ENCODE measurements around the gene CARMIL1. TPM values are rescaled to one million over a fixed set of nuclear protein-coding genes. Genes with fewer than 3 reads are reported as not detected.

CARMIL1 gene
- total RNA-seq, 1 donor from 2014 or later = 1.4 TPM

DNA sequence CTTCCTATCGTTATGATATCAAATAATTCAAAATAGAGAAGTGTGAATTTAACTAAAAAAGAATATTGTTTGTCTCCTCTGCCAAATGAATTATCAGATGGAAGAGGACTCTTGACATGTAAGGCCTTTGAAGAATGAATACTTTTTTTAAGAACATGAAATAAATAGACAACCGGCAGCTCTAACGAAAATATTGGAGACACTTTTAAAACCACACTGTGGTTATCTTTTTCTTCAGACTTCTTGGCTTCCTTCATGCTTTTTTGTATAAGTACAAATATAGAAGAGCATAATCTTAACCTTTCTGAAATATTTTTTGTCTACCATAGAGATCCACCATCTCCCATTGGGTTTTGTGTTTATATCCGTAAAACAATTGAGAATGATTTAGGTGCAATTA is 257.6 kb downstream of the CARMIL1 start:
- Mint-ChIP-seq H3K36me3 (ENCODE audit: low read depth) (no peaks in the 10 kb centered on the region), H3K4me1 (no peaks in the 10 kb centered on the region), H3K4me3 (no peak overlapping the region), H3K9me3 (no peaks in the 10 kb centered on the region), H3K27me3 (no peaks in the 10 kb centered on the region), H3K27ac (no peak overlapping the region)
- intact Hi-C loops (cut with micrococcal nuclease) = no loop called here
- no peak for DNase-seq

DNA sequence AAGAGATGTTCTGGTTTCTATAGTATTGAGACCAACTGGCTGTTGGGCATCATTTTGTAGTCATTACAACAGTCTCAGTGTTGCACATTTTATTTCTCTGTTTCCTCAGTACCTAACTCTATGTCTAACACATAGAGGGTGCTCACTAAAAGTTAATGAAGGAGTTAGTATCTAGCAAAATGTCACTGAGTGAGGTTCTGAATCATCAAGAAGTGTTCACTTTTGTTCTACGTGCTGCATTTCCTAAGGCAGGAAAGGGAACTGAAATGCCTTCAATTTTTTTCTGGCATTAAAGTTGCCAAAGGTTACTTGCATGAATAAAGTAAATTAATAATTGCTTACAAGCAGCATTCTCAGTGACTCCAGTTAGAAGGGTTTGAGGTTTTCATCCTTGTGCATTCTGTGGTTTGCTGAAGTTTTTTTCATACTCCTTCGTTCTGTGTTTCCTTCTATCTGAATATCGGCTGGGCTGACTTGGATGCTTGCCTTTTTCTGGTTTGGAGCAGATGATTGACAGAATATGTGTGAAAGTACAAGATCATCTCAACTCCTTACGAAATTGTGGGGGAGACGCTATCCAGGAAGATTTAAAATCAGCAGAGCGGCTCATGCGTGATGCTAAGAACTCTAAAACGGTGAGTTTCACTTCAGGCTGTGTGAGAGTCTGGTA is 258.3 kb downstream of the CARMIL1 start:
- no peak overlapping the region for H3K4me3 Mint-ChIP-seq
- intact Hi-C loops (cut with micrococcal nuclease) = no loop called here
- no peaks in the 10 kb centered on the region for H3K9me3 Mint-ChIP-seq
- no peak for DNase-seq
- no peak overlapping the region for H3K27ac Mint-ChIP-seq
- no peaks in the 10 kb centered on the region for H3K4me1 Mint-ChIP-seq
- H3K27me3 Mint-ChIP-seq = no peaks in the 10 kb centered on the region
- H3K36me3 Mint-ChIP-seq (ENCODE audit: low read depth) = no peaks in the 10 kb centered on the region

DNA sequence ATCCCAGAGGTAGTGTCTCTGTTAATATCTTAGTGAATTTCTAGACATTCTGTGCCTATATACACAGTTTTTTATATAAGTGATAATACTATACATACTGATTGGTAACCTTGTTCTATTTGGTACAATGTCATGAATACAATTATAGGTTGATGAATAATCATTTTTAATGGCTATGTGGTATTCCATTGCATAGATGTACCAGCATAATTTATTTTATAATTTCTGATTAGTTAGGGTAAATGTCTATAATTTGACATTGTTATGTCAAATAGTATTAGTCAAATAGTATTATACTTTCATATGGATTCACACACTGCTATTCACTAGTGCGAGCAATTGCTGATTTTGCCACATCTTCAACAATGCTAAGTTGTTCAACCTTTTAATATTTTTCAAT is 262.1 kb downstream of the CARMIL1 start:
- no peaks in the 10 kb centered on the region for H3K4me1 Mint-ChIP-seq
- H3K9me3 Mint-ChIP-seq = no peaks in the 10 kb centered on the region
- H3K27me3 Mint-ChIP-seq = no peaks in the 10 kb centered on the region
- H3K4me3 Mint-ChIP-seq = no peak overlapping the region
- no peak for DNase-seq
- H3K36me3 Mint-ChIP-seq (ENCODE audit: low read depth) = no peaks in the 10 kb centered on the region
- intact Hi-C loops (cut with micrococcal nuclease) = no loop called here
- H3K27ac Mint-ChIP-seq = no peak overlapping the region

DNA sequence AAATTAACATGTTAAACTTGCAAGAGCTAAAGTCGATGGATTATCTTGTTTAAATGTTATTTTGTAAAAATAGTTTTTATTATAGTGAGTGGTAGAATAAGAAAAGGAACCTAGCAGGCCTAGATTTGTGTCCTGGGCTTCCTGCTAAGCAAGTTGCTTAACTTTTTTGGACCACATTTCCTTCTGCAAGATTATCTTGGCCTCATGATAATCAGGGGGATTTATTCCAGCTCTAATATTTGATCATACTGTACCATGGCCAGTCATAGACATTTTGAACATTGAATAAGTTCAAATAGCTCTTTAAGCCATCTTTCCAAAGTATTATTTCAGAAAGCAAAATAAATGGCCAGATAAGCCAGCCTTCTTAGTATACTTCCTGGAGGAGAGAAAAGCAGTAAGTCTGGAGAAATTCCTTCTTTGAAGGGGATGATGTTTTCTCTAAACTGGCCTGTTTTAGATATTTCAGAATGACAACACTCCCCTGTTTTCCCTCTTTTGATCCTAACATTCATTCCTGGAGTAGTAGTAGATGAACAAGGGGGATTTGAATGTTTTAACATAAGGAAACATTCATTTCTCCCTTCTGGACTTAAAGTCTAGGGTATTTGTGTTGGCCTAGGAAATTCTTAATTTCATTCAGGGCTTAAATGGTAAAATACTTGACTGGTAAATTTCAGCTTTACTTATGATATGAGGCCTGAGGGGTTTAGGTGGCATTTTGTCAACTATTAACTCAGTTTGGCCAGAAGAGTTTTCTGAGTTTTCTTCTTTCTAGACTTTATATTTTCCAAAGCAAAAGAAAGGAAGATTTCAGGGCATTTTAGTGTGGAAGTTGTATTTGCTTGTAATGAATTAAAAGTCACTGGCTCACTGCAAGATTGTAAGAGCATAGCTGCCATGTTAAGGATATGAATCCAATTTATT is 264.1 kb downstream of the CARMIL1 start:
- H3K9me3 Mint-ChIP-seq = no peaks in the 10 kb centered on the region
- no peak for DNase-seq
- H3K27me3 Mint-ChIP-seq = no peaks in the 10 kb centered on the region
- H3K36me3 Mint-ChIP-seq (ENCODE audit: low read depth) = no peaks in the 10 kb centered on the region
- H3K4me3 Mint-ChIP-seq = no peak overlapping the region
- no peak overlapping the region for H3K27ac Mint-ChIP-seq
- intact Hi-C loops (cut with micrococcal nuclease) = no loop called here
- no peaks in the 10 kb centered on the region for H3K4me1 Mint-ChIP-seq

DNA sequence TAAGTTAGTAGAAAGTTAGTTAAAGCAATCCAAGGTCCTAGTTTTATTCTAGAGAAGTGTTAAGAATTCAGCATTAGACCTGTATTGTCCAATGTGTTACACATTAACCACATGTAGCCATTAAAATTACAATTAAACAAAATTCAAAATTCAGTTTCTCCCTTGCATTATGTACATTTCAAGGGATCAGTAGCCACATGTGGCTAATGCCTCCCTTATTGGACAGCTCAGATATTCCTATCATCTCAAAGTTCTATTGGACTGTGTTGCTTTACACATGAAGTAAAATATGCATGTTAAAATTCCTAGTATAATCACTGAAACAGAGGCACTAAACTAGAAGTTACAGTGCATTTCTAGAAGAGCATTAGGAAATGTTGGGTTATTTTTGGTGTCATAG is 265.7 kb downstream of the CARMIL1 start:
- no peak overlapping the region for H3K4me3 Mint-ChIP-seq

DNA sequence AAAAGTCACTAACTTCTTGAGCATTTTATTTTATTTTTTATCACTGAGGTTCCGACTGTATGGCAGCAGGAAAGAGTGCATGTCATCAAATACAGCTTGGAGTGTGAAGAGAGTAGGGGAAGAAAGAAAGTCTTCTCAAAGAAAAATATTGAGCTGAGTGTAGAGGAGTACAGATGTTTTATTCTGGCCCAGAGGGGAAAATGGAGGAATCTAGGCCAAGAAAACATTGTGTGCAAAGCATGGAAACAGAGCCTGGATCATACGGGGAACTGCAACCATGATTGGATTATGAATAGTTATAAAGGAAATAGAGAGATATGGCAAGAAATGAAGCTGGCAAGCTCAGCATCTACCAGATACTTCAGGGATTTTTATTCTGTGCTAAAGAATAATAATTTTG is 268.6 kb downstream of the CARMIL1 start:
- Mint-ChIP-seq H3K27me3 (no peaks in the 10 kb centered on the region), H3K4me1 (no peaks in the 10 kb centered on the region), H3K27ac (no peak overlapping the region), H3K9me3 (no peaks in the 10 kb centered on the region), H3K36me3 (ENCODE audit: low read depth) (no peaks in the 10 kb centered on the region), H3K4me3 (no peak overlapping the region)
- intact Hi-C loops (cut with micrococcal nuclease) = no loop called here
- no peak for DNase-seq

More for the DNA sequence above, 265.7 kb downstream of the CARMIL1 start:
- no peak for DNase-seq
- no peak overlapping the region for H3K27ac Mint-ChIP-seq
- intact Hi-C loops (cut with micrococcal nuclease) = no loop called here
- no peaks in the 10 kb centered on the region for H3K4me1 Mint-ChIP-seq
- H3K9me3 Mint-ChIP-seq = no peaks in the 10 kb centered on the region
- no peaks in the 10 kb centered on the region for H3K36me3 Mint-ChIP-seq (ENCODE audit: low read depth)
- no peaks in the 10 kb centered on the region for H3K27me3 Mint-ChIP-seq

DNA sequence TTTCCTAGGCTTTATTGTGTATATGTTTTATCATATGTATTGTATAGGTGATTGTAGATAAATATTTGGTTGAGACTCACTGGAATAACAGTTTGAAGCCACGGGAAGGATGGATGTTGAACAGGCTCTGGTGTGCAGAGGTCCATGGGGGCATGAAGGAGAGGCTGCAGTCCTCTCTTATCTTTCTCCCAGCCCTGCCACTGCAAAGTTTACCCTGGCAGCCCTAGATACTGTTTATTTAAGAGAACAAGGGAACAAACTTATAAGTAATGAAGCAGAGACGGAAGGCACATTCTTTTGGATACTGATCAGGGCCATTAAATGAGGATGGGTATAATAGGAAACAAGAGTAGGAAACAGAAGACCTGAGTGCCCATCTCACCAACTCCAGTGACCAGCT is 269.3 kb downstream of the CARMIL1 start:
- no peak overlapping the region for H3K4me3 Mint-ChIP-seq
- H3K9me3 Mint-ChIP-seq = no peaks in the 10 kb centered on the region
- DNase-seq = no peak
- no peaks in the 10 kb centered on the region for H3K4me1 Mint-ChIP-seq
- intact Hi-C loops (cut with micrococcal nuclease) = no loop called here
- no peak overlapping the region for H3K27ac Mint-ChIP-seq
- H3K27me3 Mint-ChIP-seq = no peaks in the 10 kb centered on the region
- no peaks in the 10 kb centered on the region for H3K36me3 Mint-ChIP-seq (ENCODE audit: low read depth)

DNA sequence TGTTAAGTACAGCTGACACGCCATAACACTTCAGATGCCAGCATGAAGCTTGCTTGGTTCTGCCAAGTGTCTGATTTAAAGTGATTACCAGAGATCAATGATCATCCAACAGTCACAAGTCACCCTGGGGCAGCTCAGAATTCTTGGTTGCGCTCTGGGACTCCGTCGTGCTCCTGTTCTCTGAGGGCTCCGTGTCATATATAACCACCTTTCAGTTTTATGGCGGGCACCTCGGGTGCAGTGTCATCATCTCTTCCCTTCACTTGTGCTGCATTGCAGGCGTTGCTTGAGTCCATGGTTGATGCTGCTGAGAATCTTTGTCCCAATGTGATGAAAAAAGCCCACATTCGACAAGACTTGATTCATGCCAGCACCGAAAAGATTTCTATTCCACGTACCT is 271.5 kb downstream of the CARMIL1 start:
- DNase-seq = peak; percentile 48
- intact Hi-C loops (cut with micrococcal nuclease) = no loop called here
- Mint-ChIP-seq H3K27ac (no peak overlapping the region), H3K27me3 (no peaks in the 10 kb centered on the region), H3K36me3 (ENCODE audit: low read depth) (no peaks in the 10 kb centered on the region), H3K9me3 (no peaks in the 10 kb centered on the region), H3K4me3 (no peak overlapping the region), H3K4me1 (no peaks in the 10 kb centered on the region)

DNA sequence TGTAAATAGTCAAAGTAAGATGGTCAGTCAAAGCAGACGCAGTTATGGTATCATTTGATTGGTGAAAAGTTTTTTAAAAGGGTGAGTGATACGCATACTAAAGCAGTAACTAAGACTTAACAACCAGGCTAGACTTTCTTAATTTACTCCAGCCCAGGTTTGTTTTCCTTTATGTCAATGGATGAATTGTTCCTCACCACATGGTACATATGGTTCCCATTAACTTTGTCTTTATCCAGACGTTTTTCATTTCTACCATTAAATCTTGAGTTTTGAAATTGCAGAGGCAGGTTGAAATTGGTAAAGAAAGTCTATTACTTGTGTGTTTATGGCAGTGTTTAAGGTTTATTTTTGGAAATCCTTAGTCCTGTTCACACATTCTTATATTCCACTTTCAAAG is 274.3 kb downstream of the CARMIL1 start:
- DNase-seq = no peak
- Mint-ChIP-seq H3K27ac (no peak overlapping the region), H3K36me3 (ENCODE audit: low read depth) (no peaks in the 10 kb centered on the region), H3K27me3 (no peaks in the 10 kb centered on the region), H3K4me1 (no peaks in the 10 kb centered on the region), H3K9me3 (no peaks in the 10 kb centered on the region), H3K4me3 (no peak overlapping the region)
- intact Hi-C loops (cut with micrococcal nuclease) = no loop called here

DNA sequence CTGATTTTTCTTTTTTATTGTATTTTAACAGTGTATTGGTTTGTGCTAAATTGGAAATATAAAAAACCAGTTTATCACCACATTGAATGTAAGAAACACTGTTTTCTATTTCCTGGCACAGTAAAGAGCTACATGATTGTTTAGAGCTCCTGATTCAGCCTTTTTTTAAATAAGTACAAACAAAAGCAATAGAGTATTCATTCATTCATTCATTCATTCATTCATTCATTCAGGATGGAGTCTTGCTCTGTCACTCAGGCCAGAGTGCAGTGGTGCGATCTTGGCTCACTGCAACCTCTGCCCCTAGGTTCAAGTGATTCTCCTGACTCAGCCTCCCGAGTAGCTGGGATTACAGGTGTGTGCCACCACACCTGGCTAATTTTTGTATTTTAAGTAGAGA is 276.0 kb downstream of the CARMIL1 start:
- H3K36me3 Mint-ChIP-seq (ENCODE audit: low read depth) = no peaks in the 10 kb centered on the region
- intact Hi-C loops (cut with micrococcal nuclease) = loop anchor here (5.0 kb wide), 1 partner anchor 47 kb away; no protein-coding TSS in a partner anchor
- H3K27ac Mint-ChIP-seq = no peak overlapping the region
- H3K9me3 Mint-ChIP-seq = no peaks in the 10 kb centered on the region
- no peaks in the 10 kb centered on the region for H3K4me1 Mint-ChIP-seq
- no peaks in the 10 kb centered on the region for H3K27me3 Mint-ChIP-seq
- no peak for DNase-seq
- H3K4me3 Mint-ChIP-seq = no peak overlapping the region

DNA sequence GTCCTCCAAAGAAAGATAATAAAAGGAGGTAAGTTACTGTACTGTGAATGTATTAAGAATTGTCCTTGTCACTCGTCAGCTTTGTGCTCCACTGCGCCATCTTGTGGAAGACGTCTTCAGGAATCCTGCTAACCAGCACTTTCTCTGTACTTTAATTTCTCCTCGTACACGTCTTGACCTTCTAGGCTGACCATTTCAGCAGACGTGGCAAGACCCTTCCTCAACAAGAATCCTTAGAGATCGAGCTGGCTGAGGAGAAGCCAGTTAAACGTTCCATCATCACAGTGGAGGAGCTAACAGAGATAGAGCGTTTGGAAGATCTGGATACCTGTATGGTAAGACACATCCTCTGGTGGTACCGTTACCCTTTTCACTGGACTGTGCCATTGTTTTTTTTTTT is 277.3 kb downstream of the CARMIL1 start:
- Mint-ChIP-seq H3K27me3 (no peaks in the 10 kb centered on the region), H3K9me3 (no peaks in the 10 kb centered on the region), H3K36me3 (ENCODE audit: low read depth) (no peaks in the 10 kb centered on the region), H3K4me3 (no peak overlapping the region), H3K4me1 (no peaks in the 10 kb centered on the region), H3K27ac (no peak overlapping the region)
- intact Hi-C loops (cut with micrococcal nuclease) = loop anchor here (1.0 to 5.0 kb wide), 3 partner anchors 46 to 333 kb away; no protein-coding TSS in a partner anchor
- DNase-seq = peak; percentile 92

DNA sequence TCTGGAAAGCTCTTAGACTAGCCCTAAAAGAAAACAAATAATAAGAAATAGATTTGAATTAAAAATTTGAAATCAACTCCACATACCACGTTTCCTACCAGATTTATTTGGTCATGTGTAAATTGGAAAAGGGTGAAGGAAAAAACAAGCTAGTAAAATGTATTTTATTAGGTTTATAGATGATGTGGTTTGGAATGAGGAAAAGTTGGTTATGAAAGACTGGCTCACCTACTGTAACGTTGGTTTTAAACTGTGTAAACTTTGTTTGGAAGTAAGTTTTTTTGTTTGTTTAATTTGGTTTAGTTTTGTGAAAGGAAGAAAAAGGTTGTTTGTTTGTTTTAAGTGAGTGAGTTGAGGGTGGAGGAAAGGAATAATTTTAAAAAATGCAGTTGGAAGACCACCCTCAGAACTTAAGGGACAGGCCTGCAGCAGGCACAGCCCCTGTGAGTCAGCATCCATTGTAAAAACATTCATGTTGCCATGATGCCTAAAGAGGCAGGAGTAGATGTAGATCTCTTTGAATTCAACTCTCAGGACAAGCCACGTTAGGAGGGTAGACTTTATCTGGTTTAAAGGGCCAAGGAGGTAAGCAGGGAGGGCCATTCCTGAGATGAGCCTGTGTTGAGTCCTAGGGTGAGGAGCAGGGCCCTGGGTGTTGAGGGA is 279.1 kb downstream of the CARMIL1 start:
- Mint-ChIP-seq H3K4me1 (no peaks in the 10 kb centered on the region), H3K9me3 (no peaks in the 10 kb centered on the region), H3K4me3 (no peak overlapping the region), H3K27ac (no peak overlapping the region), H3K27me3 (no peaks in the 10 kb centered on the region), H3K36me3 (ENCODE audit: low read depth) (no peaks in the 10 kb centered on the region)
- DNase-seq = no peak
- intact Hi-C loops (cut with micrococcal nuclease) = loop anchor here (5.0 kb wide), 1 partner anchor 44 kb away; no protein-coding TSS in a partner anchor

DNA sequence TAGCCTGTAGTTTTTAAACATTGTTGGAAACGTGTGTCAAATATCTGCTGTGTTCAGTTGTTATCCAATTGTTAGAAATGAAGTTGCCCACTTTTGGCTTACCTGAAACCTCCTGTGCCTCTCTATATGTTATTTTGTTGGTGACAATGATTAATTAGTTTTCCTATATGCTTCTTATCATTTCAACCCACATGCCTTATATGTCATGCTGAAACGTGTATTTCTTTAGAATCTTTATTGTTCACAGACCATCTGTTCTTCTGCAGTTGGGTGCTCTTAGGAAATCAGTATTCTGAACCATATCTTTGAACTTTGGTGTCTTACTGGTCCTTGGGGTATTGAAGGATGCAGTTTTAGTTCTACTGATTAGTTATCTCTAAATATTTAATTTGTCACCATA is 281.7 kb downstream of the CARMIL1 start:
- H3K27ac Mint-ChIP-seq = no peak overlapping the region
- DNase-seq = no peak
- no peak overlapping the region for H3K4me3 Mint-ChIP-seq
- H3K4me1 Mint-ChIP-seq = no peaks in the 10 kb centered on the region
- no peaks in the 10 kb centered on the region for H3K9me3 Mint-ChIP-seq
- intact Hi-C loops (cut with micrococcal nuclease) = no loop called here
- H3K36me3 Mint-ChIP-seq (ENCODE audit: low read depth) = no peaks in the 10 kb centered on the region
- H3K27me3 Mint-ChIP-seq = no peaks in the 10 kb centered on the region

DNA sequence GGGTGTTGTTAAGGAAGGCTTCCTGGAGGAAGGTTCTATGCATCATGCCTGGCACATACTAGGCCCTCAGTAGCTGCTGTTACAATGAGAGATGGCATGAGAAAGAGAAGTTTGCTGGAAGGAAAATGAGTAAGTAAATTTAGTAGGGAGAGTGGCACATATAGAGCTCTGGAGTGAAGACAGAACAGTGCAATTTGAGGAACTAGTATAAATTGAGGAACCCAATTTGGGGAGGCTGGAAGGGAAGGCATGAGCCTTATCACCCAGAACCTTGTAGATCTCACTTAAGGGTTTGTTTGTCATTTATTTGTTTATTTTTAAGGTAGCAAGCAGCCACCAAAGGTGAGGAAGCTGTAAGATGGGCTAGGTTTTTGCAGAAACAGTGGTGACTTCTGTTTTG is 285.8 kb downstream of the CARMIL1 start:
- intact Hi-C loops (cut with micrococcal nuclease) = no loop called here
- Mint-ChIP-seq H3K36me3 (ENCODE audit: low read depth) (no peaks in the 10 kb centered on the region), H3K4me1 (no peaks in the 10 kb centered on the region), H3K4me3 (no peak overlapping the region), H3K27ac (no peak overlapping the region), H3K9me3 (no peaks in the 10 kb centered on the region), H3K27me3 (no peaks in the 10 kb centered on the region)
- DNase-seq = no peak

All from activated CD4-positive, alpha-beta T cell treated with anti-CD3 and anti-CD28 coated beads, Interleukin-2, amount 10 ng/mL, durations not matched to agents 24 days and 14 days (primary cell).